HG03571 (cell line): ENCODE results near the gene UBE2D3.

Source experiments
- ATAC-seq: cut with Tn5 transposase; IDR thresholded peaks from one replicate; pipeline ENCODE4 v1.9.1; 2021; ENCODE audit not compliant: unreplicated experiment

UBE2D3 gene

DNA sequence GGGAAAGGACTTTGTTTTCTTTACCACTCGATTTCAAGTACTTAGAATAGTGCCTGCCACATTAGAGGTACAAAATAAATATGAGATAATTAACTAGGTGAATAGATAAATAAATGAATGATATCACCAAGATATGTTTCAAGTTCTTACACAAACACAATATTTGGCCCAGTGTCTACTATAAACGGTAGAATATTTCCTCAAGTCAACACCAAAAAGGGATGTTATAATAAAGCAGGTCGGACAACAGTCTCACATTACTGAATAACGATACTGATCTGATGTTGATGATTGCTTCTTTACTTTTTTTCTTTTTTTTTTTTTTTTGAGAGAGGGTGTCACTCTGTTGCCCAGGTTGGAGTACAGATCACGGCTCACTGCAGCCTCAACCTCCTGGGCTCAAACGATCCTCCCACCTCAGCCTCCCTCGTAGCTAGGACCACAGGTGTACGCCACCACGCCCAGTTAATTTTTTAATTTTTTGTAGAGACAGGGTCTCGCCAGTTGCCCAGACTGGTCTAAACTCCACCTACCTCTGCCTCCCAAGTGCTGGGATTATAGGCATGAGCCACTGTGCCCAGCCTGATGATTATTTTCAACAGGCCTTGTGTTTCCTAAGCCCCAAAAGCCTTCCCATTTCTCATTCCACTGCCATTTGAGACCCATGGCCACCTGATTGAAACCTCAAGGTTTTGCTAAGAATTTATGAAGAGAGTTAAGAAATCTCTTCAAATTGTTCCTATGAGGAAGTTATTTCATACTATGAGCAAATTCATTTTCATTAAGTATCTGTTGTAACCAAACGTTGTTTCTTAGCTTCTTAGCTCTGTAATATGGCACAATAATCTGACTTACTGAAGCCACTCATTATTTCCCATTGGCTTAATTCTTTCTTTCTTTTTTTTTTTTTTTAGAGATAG lies 68.8 kb downstream of the UBE2D3 start:
- no peak for ATAC-seq

DNA sequence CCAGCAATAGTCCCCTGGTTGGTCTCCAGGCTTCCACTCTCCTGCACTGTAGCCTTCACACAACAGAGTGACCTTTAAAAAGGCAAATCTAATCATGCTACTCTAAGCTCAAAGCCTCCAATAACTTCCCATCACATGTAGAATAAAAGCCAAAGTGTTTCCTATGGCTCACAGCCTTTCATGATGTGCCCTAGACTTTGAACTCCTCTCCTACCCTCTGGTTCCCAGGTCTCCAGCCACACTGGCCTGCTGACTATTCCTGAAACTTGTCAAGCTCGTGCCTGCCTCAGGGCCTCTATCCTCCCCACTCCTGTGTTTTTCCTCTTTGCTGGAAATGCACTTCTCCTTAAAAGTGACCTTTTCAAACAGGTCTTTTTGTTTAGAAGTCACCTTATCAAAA lies 69.7 kb downstream of the UBE2D3 start:
- no peak for ATAC-seq

DNA sequence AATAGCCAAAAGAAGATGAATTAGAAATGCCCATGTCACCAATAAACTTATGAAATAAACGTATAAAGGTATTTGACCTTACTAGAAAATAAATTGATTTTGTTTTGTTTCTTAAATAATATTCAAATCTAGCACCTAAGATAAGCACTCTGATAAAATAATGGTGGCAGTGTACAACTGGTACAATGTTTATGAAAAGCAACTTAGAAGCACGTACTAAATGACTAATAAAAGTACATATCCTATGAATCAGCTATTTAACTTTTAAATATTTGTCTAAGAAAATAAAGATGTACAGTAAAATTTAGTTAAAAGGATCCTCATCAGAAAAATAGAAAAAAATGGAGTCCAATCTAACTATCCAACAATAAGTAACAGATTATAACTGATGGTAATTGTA lies 73.3 kb downstream of the UBE2D3 start:
- no peak for ATAC-seq

DNA sequence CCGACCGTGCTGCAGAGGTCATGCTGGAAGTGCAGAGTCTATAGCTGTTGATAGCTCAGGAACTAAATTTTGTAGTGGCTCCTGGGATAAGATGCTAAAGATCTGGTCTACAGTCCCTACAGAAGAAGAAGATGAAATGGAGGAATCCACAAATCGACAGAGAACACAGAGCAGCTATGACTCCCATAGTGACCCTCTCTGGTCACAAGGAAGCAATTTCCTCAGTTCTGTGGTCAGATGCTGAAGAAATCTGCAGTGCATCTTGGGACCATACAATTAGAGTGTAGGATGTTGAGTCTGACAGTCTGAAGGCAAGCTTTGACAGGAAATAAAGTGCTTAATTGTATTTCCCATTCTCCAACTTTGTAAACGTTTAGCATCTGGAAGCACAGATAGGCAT lies 75.4 kb downstream of the UBE2D3 start:
- ATAC-seq: no peak
